NOMO-1 (cell line): ENCODE data around the gene PCDHB8.
"Not testable (repeated sequence)": the region's sequence is repeated elsewhere in the genome, so short reads cannot be mapped to it uniquely, and the experiment has no call there.

ENCODE experiments used
- DNase-seq, 2 experiments: peaks; one replicate each; lab custom pipeline; 2025; ENCODE audit not compliant: unreplicated experiment in 2 of 2; lab: John Stamatoyannopoulos, UW

The PCDHB8 gene

DNA sequence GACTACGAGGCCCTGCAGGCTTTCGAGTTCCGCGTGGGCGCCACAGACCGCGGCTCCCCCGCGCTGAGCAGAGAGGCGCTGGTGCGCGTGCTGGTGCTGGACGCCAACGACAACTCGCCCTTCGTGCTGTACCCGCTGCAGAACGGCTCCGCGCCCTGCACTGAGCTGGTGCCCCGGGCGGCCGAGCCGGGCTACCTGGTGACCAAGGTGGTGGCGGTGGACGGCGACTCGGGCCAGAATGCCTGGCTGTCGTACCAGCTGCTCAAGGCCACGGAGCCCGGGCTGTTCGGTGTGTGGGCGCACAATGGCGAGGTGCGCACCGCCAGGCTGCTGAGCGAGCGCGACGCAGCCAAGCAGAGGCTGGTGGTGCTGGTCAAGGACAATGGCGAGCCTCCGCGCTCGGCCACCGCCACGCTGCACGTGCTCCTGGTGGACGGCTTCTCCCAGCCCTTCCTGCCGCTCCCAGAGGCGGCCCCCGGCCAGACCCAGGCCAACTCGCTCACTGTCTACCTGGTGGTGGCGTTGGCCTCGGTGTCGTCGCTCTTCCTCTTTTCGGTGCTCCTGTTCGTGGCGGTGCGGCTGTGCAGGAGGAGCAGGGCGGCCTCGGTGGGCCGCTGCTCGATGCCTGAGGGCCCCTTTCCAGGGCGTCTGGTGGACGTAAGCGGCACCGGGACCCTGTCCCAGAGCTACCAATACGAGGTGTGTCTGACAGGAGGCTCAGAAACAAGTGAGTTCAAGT, 6.7 kb downstream of the PCDHB8 start:
- not testable (repeated sequence) for DNase-seq

DNA sequence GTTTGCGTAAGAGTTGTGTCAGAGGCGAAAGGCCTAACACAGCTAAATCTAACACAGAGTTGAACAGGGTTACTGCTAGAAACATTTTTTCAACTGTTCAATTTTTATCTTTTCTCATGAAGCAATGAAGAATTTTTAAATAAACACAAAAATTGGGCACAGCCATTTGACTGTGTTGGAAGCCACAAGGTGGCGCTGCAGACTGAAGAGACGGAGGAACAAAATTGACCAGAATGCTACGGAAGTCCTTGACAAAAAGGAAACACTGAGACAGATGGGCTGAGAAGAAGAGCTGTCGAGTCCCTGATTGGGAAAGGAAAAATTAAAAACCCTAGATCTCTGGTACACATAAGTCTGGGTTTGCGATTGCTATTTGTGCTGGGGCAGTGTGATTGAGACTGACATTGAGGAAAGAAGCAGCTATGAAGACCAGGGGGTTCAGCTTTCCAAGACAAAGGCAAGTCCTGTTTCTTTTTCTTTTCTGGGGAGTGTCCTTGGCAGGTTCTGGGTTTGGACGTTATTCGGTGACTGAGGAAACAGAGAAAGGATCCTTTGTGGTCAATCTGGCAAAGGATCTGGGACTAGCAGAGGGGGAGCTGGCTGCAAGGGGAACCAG, 9.4 kb downstream of the PCDHB8 start, which contains the start of gene PCDHB9:
Gene PCDHB9, plus strand, starts transcription at position 265 of the 616 bp plus-strand sequence. Its CDS starts 158 bp downstream, at position 423.
- no peak for DNase-seq

DNA sequence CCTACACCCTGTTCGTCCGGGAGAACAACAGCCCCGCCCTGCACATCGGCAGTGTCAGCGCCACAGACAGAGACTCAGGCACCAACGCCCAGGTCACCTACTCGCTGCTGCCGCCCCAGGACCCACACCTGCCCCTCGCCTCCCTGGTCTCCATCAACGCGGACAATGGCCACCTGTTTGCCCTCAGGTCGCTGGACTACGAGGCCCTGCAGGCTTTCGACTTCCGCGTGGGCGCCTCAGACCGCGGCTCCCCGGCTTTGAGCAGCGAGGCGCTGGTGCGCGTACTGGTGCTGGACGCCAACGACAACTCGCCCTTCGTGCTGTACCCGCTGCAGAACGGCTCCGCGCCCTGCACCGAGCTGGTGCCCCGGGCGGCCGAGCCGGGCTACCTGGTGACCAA, 11.1 kb downstream of the PCDHB8 start:
- not testable (repeated sequence) for DNase-seq

DNA sequence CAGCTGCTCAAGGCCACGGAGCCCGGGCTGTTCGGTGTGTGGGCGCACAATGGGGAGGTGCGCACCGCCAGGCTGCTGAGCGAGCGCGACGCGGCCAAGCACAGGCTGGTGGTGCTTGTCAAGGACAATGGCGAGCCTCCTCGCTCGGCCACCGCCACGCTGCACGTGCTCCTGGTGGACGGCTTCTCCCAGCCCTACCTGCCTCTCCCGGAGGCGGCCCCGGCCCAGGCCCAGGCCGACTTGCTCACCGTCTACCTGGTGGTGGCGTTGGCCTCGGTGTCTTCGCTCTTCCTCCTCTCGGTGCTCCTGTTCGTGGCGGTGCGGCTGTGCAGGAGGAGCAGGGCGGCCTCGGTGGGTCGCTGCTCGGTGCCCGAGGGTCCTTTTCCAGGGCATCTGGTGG, 11.5 kb downstream of the PCDHB8 start:
- DNase-seq, result not testable (repeated sequence)

DNA sequence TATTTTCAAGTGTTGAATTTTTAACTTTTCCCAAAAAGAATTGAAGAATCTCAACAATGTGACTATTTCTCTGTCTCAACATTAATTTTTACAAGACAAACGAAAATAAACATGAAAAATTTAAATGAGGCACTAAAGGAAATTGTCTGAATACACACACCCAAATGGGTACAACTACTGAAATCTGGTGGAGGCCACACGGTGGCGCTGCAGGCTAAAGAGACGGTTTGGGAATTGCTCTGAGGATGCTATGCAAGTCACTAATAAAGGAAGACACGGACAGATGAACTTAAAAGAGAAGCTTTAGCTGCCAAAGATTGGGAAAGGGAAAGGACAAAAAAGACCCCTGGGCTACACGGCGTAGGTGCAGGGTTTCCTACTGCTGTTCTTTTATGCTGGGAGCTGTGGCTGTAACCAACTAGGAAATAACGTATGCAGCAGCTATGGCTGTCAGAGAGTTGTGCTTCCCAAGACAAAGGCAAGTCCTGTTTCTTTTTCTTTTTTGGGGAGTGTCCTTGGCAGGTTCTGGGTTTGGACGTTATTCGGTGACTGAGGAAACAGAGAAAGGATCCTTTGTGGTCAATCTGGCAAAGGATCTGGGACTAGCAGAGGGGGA, 14.6 kb downstream of the PCDHB8 start, which contains the start of gene PCDHB10:
Gene PCDHB10, plus strand, starts transcription at position 244 of the 616 bp plus-strand sequence. Its CDS starts 200 bp downstream, at position 444.
- DNase-seq, result no peak

GRCh38 chr5:141194332-141194731, 16.7 kb downstream of the PCDHB8 start:
- not testable (repeated sequence) for DNase-seq

DNA sequence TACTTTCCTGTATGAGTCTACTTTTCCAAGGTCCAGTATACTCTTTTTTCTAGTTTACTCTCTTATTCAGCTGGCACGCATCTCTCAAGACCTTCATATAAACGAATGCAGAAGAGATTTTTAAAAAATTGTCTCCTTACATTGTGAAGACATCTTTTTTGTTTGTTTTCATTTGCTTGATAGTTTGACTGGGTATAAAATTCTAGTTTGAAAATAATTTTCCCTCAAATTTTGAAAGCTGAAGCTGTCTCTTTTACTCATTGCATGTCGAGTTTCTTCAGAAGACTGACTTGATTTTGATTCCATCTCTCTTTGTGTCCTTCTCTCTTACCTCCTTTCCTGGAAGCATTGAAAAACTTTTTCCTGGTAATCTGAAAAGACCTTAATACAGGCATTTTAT, 18.8 kb downstream of the PCDHB8 start:
- DNase-seq, result no peak

DNA sequence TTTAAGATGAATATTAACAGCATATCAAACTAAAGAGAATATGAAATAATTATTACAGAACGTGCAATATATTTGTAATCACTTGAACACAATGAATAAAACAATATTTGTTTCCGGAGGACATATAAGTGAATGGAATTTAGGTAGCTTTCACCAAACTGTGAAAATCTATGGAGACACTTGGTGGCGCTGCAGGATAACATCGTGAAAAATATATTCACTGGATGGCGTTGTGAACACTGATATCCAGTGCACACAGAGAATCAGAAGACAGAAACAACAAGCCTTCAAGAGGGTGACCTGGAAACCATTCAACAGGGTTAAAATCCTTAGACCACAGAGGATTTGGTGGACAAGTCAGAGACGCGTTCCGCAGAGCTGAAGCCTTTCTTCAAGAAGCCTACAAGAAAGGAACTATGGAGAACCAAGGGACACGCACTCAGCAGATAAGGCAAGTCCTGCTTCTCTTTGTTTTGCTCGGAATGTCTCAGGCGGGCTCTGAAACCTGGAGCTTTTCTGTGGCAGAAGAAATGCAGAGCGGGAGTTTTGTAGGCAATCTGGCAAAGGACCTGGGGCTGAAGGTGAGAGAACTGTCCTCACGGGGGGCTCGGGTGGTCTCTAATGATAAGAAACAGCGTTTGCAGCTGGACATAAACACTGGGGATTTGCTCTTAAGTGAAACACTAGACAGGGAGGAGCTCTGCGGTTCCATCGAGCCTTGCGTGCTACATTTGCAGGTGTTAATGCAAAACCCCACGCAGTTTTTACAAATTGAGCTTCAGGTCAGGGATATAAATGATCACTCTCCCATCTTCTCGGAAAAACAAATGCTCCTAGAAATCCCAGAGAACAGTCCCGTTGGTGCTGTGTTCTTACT, 22.0 kb downstream of the PCDHB8 start, which contains the start of gene PCDHB11:
Gene PCDHB11, plus strand, starts transcription at position 269 of the 877 bp plus-strand sequence. Its CDS starts 148 bp downstream, at position 417.
- DNase-seq, result peak in 1 of 2 experiments; percentile 10

DNA sequence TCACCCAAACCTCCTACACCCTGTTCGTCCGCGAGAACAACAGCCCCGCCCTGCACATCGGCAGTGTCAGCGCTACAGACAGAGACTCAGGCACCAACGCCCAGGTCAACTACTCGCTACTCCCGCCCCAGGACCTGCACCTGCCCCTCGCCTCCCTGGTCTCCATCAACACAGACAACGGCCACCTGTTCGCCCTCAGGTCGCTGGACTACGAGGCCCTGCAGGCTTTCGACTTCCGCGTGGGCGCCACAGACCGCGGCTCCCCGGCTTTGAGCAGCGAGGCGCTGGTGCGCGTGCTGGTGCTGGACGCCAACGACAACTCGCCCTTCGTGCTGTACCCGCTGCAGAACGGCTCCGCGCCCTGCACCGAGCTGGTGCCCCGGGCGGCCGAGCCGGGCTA, 23.5 kb downstream of the PCDHB8 start:
- DNase-seq, result not testable (repeated sequence)

- not testable (repeated sequence) for DNase-seq
Observed at GRCh38 chr5:141201646-141202045, 24.1 kb downstream of the PCDHB8 start.

- DNase-seq, result no peak
Observed at GRCh38 chr5:141208478-141208877, 30.9 kb downstream of the PCDHB8 start, which contains the start of gene PCDHB12. Gene PCDHB12 (plus strand): TSS chr5:141208719. CDS start chr5:141208908, 189 bp downstream.

- not testable (repeated sequence) for DNase-seq
Observed at GRCh38 chr5:141210281-141210680, 32.7 kb downstream of the PCDHB8 start.

- DNase-seq, result not testable (repeated sequence)
Observed at GRCh38 chr5:141210849-141211248, 33.3 kb downstream of the PCDHB8 start.

GRCh38 chr5:141213656-141214339, 36.2 kb downstream of the PCDHB8 start, which contains the start of gene PCDHB13:
Gene PCDHB13 (plus strand): TSS chr5:141213919. CDS start chr5:141214124, 205 bp downstream.
- DNase-seq, result not testable (repeated sequence)

DNA sequence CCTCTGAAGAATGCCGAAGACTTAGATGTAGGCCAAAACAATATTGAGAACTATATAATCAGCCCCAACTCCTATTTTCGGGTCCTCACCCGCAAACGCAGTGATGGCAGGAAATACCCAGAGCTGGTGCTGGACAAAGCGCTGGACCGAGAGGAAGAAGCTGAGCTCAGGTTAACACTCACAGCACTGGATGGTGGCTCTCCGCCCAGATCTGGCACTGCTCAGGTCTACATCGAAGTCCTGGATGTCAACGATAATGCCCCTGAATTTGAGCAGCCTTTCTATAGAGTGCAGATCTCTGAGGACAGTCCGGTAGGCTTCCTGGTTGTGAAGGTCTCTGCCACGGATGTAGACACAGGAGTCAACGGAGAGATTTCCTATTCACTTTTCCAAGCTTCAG, 37.0 kb downstream of the PCDHB8 start:
- DNase-seq, result not testable (repeated sequence)

DNA sequence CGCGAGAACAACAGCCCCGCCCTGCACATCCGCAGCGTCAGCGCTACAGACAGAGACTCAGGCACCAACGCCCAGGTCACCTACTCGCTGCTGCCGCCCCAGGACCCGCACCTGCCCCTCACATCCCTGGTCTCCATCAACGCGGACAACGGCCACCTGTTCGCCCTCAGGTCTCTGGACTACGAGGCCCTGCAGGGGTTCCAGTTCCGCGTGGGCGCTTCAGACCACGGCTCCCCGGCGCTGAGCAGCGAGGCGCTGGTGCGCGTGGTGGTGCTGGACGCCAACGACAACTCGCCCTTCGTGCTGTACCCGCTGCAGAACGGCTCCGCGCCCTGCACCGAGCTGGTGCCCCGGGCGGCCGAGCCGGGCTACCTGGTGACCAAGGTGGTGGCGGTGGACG, 37.9 kb downstream of the PCDHB8 start:
- not testable (repeated sequence) for DNase-seq

GRCh38 chr5:141216035-141216434, 38.4 kb downstream of the PCDHB8 start:
- DNase-seq, result not testable (repeated sequence)

GRCh38 chr5:141223112-141223783, 45.7 kb downstream of the PCDHB8 start, which contains the start of gene PCDHB14:
Gene PCDHB14 (plus strand): TSS chr5:141223343. CDS start chr5:141223506, 163 bp downstream.
- peak; percentile 14 to 47 for DNase-seq

- DNase-seq, result not testable (repeated sequence)
Observed at GRCh38 chr5:141224844-141225243, 47.3 kb downstream of the PCDHB8 start.
